HG02938 (cell line): ENCODE measurements around the gene ZFYVE28.

Experiments
- ATAC-seq: cut with Tn5 transposase; IDR thresholded peaks from one replicate; pipeline ENCODE4 v1.9.1; 2021; ENCODE audit warnings: mild to moderate bottlenecking, moderate library complexity; ENCODE audit not compliant: unreplicated experiment

Gene ZFYVE28

DNA sequence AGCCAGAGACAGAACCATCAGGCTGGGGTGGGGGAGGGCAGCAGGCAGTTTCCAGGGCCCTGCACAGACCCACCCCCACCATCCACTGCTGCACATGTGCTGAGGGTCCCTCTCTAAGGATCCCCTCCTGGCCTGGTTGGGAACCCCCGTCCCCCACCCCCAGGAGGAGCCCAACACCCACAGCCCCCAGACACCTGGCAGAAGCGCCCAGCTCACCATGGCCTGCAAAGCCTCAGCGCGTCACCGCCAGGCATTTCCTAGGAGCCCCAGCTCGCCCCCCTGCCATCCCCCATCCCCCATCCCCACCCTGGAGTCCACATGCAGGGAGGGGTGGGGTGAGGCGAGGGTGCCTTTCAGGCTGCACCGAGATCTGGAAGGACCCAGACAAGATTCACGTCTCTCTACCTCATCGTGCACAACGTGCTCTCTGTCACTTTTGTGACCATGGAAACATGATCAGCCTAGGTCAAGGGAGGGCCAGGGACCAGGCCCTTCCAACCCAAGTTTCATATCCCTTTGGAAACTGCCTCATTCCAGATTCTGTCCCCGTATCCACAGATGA lies 165.8 kb downstream of the ZFYVE28 start:
- ATAC-seq, result no peak

DNA sequence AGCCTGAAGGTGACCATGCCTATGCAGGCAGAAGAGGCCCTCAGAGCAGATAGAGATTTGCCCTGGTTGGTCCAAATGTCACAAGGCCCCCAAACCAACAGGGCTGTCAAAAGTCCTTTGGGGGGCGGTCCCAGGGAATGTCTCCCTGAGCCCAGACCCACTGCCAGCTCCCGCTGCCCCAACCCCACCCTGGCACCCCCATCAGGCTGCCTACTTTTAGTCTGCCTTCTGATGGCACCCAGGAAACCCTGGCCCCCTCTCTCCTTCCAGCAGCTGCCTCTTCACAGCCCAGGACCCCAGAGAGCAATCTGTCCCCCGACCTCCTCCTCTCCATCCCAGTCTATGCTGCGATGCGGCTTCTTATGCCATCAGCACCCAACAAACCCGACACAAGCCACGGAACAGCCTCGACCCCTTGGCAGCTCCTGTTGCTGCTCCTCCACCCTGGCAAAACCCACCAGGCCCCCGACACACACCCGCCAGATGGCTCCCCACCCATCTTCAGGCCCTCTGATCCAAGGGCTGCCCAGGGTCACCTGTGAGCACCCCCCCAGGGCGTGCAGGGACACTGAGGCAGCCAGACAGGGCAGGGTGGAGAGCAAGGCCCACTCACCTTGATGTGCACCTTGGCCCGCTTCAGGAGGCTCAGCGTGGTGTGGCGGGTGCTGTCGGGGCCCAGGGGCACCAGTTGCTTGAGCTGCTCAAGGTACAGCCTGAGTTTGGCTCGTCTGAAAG lies 166.5 kb downstream of the ZFYVE28 start:
- no peak for ATAC-seq

DNA sequence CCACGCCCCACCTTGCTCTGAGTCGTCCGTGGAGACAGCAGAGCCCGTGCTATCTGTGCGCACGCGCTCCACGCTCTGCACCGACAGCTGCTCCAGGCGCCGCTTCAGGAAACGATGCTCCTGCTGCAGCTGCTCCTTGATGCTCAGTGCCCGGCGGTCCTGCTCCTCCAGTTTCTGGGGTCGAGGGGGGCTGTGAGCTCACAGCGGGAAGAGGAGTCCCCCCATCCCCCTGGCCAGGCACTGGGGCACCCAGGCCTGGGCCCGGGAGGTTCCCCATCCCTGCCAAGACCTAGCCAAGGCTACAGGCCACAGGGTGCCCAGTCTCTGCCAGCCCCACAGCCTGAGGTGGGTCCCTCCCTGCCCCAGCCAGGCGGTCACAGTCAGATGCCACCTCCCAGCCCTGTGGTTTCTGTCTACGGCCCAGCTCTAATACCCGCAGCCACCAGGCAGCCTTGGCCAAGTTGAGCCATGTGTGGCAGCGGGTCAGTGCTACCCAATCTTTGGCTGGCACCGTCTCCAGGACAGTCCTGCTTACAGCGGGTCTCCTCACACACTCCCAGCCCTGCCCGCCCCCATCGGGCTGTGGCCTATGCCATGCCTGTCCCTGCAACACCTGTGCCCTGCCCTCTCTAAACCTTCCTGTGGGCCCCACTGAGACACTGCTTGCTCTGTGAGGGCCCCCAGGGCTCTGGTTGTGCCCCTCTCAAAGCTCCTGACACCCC lies 167.2 kb downstream of the ZFYVE28 start:
- ATAC-seq, result no peak

DNA sequence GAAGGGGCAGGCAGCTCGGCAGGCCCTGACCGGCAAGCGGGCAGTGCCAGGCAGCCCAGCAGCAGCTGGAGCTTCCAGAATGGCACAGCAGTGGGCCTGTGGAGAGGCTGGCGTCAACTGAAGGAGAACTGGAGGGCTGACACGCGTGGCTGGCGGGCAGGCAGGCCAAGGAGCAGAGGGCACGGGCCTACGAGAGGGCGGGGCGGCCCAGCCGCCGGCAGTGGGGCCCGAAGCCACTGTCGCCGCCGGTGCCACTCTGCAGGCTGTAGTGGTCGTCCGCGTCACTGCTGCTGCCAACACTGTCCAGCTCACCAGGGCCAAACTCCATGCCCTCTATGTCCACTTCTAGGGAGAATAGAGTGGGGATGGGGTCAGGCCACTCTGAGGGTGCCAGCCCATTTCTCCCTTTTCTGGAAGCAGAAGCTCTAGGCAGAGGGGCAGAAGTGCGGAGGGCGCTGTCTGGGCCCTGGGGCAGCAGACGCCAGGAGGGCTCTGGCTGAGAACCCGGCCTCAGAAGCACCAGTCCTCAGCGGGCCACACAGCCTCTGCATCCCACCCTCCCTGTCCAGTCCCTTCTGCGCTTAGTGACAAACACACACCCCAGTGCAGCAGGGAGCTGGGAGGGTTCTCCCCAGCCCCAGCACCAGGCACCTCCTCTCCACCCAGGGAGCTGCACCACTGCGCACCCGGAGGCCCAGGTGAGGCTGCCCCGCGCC lies 167.9 kb downstream of the ZFYVE28 start:
- ATAC-seq, result no peak

DNA sequence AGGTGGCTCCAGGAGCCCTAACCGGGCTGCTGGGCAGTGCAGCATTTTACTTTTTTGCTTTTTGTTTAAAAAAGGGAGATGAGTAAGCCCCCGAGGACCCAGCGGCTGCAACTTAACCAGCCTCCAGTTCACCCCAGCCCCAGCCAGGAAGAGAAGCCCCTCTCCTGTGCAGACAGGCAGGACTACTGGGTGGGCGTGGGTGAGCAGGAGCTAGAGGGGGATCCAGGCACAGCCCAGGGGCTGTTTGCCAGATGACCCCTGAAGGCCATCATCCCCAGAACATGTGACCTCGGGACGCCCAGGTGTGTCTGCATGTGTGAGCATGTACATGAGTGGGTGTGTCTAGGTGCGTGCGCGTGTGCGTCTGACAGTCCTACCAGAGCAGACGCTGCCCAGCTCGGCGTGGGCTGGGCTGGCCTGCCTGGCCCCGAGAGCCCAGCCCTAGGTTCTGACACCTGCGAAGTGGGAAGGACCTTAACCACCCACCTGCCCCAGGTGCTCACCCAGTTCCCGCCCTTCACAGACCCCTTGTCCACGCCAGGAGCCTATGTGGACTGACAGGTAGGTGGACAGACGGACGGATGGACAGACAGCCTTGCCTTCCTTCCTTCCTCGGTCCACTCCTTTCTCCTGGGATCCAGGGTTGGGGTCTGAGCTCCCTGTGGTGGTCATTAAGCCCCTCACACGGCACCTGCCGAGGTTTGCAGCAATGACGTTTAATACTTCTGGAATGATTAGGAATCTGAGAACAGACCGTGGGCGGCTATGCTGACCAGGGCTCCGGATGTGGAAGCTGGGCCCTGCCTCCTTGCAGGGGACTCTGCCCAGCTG lies 168.7 kb downstream of the ZFYVE28 start:
- ATAC-seq, result no peak

DNA sequence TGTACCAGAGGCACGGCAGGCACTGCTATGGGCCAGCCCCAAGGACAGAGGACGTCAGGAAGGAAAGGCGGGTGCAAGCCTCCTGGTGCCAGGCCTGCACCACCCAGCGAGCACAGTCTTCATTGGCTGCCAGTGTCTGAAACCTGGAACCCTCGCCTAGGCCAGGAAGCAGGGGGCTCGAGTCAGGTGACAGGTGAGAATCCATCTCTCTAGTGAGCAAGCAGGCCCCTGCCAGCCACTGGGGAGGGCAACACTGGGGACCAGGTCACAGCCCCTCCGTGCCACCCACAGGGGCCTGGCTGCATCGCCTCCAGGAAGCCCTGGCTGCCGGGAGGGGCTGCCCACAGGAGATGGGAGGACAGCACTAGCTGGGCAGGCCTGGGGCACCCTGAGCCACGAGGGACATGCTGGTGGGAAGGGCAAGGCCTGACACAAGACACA lies 169.6 kb downstream of the ZFYVE28 start:
- ATAC-seq, result no peak

DNA sequence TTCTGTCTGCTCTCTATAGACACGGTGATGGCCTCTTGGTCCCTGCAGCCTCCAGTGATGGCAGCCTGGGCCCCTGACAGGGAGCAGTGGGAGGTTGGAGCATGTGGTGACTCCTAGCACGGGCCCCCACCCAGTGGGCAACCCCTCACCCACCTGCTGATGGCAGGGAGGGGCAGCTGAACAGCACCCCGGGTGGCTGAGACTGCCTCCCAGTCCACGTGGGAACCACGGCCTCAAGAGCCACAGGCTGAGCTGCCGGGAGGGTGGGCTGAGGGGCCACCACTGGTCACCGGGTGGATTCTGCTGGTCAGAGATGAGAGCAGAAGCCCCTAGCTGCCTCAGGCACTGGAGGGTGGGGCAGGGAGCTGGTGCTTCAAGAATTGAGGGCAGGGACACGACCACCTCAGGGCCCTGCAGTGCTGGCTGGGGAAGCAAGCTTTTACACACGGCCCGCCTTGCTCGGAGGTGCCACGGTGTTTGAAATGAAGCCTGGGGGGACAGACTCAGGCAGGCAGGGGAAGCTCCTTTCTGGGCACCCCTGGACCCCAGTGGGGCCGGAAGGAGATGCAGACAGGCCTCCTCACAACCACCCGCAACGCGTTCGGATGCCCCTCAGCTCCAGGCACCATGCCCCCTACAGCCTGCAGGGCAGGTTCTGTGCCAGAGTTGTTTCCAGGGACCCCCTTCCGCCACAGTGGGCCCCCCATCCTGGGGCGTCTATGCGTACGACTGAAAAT lies 170.2 kb downstream of the ZFYVE28 start:
- ATAC-seq, result no peak

DNA sequence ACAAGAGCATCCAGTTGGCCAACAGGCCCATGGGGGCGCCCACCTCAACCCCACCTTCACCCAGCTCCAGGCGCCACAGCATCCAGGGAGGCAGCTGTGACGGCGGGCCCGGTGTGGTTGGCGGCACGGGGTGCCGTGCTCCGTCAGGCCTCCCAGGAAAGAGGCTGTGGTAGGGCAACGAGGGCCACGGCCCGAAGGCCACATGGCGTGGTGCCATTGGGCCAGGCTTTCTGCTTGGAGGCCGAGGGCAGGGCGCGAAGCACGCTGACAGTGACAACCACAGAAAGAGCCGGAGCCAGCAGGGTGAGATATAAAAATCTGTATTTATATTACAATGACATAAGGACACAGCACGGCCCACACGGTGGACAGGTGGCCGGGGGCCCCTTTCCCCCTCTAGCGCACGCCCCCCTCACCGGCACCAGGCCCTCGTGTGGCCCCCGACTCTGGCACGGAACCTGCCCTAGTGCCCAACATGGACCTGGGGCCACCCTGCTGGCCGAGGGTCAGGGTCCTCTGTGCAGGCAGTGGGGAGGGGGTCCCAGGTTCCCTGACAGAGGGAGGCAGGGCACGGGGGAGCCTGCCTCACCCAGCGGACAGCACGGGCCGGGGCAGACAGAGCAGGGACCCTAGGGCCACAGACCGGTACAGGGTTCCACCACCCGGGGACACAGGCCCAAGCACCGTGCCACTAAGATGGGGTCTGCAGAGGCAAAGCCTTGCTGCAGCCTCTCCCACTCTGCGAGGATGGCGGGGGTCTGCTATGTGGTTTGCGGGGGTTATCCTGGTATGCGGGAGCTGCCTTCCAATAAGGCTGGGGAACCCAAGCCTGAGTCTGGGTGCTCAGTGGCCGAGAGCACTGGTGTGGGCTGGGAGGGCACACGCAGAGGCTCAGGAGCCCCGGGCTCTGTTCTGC lies 171.1 kb downstream of the ZFYVE28 start:
- ATAC-seq, result no peak

DNA sequence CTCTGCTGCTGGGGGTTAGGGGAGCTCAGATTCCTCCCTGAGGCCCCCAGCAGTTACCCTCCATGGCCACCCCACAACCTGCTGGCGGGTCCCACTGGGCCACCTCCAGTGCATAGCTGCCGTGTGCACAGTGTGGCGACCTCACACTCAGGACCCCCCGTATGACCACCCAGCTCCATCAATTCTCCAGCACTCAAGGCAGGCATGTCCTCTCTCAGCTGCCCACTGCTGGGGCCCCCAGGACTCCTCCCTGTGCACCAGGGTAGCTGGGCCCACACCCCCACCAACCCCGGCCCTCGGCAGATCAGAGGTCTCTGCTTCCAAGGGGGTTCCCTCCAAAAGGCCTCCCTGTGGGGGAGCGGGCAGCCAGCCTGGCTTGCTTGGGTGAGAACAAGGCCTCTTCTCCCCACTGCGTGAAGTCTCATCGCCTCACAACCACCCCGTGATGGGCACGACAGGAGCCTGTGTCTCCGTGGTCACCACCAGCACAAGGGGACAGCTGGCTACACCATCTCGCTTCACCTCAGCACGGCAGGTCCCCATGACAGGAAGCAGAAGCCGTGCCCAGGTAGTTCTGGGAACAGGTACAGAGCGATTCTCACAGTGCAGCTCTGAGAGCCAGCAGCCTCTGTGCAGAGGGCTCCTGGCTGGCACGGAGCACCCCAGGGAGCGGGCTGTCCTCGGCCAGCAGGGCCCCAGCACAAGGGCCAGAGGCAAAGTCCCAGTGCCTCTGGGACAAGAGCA lies 171.9 kb downstream of the ZFYVE28 start:
- no peak for ATAC-seq

DNA sequence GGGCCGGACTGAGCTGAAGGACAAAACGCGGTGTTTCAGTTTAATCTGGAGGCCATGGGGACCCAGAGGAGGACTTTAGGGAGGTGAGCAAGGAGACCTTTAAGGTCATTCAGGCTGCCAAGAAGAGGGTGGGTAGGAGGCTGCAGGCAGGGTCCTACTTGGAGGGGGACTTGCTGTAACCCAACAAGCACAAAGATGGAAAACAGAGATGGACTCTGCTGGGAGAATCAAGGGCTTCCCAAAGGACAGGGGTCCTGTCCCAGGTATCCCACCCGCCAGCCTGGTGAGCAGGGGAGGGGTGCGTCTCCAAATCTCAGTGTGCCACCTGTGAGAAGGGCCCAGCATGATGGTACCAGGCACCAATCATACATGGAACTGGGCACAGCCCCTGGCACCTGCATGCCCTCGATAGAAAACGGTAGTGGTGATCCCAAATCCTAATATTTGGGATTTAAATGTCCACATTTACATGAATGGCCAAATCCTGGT lies 172.6 kb downstream of the ZFYVE28 start:
- no peak for ATAC-seq

DNA sequence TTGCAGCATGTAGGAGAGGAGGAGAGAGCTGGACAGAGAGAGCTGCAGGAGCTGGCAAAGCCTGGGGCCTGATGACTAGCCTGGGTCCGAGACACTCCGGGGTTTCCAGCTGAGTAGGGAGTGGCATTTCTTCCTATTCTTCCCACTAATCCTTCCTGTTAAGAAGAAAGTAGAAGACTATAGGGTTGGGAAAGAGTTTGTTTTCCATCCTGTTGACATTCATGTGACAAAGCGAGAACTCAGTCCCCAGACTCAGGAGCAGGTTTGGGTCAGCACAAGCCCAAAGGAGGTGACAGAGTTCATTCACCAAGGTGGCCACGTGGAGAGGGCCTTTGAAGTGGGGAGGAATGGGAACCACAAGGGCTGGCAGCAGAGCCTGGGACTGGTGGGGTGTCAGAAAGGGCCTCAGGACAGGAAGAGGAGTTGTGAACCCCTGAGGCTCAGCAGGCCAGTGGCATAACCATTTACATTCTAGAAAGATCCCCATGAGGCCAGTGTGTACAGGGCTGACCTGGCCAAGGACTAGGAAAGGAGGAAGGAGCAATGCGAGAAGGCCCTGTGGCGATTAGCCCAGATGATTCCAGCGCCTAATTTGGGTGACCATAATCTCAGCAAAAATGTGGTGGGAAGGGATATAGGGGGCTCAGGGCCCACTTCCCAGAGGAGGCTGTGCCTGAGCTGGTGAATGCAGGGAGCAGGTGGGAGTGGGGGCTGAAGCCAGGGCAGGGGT lies 173.2 kb downstream of the ZFYVE28 start:
- no peak for ATAC-seq

DNA sequence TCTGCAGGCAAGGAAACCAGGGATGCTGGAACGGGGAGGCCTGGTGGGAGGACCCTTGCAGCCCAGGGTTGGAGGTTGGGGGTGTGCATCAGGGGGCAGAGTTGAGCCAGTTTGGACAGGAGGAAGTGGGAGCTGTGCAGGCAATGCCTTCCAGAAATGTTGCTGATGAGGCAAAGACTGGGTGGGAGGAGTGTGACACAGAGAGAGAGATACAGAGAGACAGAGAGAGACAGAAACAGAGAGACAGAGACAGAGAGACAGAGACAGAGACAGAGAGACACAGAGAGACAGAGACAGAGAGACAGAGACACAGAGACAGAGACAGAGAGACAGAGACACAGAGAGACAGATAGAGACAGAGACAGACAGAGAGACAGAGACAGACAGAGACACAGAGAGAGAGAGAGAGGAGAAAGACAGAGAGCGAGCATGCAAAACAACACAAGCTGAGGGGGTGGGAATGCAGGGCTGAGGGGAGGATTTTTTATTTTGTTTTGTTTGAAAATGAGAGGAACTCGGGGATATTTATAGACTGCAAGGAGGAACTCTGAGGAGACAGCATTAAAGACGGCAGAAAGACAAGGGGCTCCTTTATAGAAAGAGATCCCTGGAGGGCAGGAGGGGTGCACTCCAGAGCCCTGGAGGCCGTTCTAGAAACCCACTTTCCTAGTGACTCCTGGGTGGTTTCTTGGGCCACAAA lies 174.6 kb downstream of the ZFYVE28 start:
- no peak for ATAC-seq

DNA sequence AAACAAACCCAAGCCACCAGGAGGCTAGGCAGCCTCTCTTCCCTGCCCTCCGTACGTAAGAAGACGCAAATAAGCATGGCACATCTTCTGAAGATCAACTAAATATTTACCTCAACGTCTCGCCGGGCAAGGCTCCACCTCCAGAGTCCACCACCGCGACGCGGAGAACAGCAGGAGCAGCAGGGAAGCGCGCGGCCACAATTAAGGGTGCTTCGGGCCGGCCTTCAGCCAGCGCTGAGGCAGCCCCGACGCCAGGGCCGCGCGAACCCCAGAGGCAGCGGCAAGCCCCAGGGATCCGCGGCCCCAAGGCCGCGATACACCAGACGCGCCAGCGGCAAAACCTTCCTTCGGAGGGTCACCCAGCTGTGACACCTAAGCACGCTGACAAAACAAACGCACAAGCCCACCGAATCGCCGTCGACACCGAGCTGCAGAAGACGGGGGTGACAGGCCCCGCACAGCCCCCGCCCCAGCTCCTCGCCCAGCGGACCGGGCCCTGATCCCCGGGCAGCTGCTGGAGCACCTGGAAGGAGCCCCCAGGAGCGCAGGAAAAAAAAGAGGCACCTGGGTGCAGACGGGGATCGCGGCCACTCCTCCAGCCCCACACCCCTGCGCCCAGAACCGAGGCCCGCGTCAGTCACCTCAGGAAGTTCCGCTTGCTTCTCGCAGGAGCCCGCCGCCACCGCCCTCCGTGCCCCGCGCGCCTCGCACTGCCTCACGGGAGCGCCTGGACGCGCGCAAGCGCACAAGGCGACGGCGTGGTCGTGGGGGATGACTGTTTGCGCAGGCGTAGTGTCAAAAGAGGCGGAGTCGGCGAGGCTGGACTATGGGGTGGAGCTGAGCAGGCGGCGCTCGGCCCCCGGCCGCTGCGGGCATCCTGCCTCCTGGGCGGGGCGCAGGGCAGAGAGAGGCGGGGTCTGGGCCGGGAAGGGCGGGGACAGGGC lies 176.8 kb downstream of the ZFYVE28 start, which contains the start of the genes HAUS3 and POLN:
Gene HAUS3, minus strand, starts transcription at position 712 of the 944 bp plus-strand sequence. CDS start 1,175 bp downstream, outside the sequence.
Gene POLN, minus strand, starts transcription at position 712 of the 944 bp plus-strand sequence. CDS start 12,890 bp downstream, outside the sequence.
- ATAC-seq, result peak; percentile 79

DNA sequence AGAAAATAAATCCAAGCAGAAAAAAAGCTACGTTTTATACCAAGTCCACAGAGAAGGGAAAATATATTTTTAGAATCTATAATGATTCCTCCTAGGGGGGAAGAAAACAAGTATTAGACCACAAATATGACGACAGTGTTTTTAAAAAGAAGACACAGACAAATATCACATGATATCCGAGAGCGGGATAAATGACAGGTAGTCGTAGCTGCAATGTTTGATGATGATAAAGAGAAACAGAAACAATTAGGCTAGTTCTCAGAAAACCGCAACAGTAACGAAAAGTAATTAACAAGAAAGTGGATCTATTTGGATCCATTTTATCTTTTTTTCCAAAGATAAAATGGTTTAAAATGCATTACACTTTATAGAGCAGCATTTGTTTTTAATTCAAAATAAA lies 177.4 kb downstream of the ZFYVE28 start:
- no peak for ATAC-seq

DNA sequence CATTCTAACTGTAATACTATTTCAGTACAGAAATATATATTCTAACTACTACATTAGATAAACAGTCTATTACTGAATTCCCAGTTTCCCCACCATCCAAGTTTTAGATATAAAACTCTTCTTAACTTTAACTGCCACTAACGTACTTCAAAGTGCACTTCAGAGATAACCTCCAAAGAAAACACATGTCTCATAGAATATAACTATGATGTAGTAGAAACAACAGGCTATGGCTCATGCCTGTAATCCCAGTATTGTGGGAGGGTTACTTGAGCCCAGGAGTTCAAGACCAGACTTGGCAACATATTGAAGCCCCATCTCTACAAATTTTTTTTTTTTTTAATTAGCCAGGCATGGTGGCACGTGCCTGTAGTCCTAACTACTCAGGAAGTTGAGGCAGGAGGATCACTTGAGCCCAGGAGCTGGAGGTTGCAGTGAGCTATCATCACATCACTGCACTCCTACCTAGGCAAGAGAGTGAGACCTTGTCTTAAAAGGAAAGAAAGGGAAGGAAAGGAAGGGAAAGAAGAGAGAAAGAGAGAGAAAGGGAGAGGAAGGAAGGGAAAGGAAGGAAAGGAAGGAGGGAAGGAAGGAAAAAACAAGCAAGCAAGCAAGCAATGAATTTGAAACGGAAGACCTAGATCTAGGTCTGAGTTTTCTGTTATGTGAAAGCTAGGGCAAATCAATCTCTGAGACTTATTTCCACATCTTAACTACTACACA lies 181.3 kb downstream of the ZFYVE28 start:
- ATAC-seq, result no peak
